T-helper 1 cell (primary cell): ENCODE data around the gene ADORA1.

ENCODE experiments used
- DNase-seq, 5 donors: peaks; one replicate each; pipeline ENCODE4 v3.0.0-alpha.2; 2012 to 2020

Gene ADORA1

GRCh38 chr1:203124011-203124410 is 3.5 kb upstream of the ADORA1 start:
- no peak for DNase-seq

DNA sequence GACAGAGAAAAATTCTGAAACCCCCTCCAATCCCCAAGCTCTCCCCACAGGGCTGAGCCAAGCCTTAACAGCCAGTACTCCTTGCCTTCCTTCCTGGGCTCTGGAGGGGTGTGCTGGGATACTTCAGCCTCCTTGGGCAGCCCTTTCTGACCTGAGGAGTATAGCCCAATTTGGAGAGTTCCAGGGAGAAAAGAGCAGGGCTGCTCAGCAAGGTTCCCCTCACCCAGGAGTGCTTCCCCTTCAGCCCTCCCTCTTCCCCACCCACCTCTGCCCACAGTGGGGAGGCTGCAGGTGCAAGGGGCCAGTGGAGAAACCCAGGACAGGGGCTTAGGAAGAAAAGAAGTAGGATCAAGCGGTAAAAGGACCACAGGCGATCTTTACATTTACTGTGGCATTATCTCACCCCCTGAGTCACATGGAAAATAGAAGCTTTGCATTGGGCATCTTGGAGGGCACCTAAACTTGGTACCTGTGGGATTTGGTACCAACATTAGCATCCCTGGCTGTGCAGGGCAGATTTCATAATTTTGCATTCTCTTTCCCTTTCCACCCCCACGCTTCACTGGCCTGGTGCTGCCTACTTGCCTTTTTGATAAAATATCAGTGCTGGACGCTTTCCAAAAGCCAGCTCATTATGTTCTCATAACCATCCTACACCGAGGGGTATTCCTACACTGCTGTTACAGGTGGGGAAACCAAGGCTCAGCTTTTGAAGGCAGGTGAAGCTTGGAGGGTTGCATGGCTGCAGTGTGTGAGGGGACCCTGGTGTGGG is 2.8 kb upstream of the ADORA1 start:
- no peak for DNase-seq

GRCh38 chr1:203126151-203126865 is 1.2 kb upstream of the ADORA1 start:
- no peak for DNase-seq

DNA sequence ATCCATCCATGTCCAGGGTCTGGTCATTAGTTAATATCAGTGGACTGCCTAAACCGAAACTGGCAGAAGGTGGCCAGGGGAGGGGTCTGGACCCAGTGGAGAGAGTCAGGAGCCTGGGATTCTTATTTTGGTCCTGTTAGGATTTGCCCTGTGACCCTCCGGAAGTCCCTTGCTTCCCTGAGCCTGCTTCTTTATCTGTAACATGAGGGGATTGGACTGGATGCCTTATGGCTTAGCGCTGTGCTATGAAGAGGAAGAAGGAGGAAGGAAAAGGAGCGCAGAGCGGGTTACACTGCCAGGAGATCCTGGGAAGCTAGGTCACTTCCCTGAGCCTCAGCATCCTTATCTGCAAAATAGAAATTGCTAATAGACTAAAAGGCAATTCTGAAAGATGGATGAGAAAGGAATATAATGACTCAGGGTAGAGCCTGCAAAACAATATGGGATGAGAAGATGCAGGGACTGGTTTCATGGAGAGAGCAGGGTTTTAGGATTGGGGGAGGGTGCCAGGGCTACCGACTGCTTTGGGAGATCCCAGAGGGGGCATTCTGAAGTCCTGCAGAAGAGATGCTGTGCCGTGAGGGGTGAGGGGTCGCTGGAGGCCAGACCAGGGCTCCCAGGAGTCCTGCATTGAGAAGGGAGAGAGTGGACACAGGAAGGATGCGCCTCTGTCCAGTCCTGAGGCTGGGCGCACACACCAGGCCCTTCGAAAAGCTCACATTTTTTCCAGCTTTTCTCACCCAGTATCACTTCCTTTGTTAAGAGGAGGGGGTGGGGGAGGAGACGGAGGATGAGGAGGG is 460 bp upstream of the ADORA1 start:
- DNase-seq, result no peak

DNA sequence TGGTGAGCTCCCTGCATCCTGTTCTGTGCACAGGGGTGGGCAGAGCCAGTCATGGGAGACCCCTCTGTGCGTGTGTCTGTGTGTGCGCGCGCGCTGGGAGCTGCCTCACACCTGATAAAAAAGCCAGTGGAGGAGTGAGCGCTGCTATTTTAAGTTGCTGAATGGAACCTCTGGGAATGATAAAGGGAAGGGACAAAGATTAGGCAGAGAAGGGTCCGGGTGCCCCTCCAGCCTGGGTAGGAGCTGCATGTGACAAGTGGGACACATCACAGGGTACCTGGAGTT is 847 bp downstream of the ADORA1 start:
- no peak for DNase-seq

DNA sequence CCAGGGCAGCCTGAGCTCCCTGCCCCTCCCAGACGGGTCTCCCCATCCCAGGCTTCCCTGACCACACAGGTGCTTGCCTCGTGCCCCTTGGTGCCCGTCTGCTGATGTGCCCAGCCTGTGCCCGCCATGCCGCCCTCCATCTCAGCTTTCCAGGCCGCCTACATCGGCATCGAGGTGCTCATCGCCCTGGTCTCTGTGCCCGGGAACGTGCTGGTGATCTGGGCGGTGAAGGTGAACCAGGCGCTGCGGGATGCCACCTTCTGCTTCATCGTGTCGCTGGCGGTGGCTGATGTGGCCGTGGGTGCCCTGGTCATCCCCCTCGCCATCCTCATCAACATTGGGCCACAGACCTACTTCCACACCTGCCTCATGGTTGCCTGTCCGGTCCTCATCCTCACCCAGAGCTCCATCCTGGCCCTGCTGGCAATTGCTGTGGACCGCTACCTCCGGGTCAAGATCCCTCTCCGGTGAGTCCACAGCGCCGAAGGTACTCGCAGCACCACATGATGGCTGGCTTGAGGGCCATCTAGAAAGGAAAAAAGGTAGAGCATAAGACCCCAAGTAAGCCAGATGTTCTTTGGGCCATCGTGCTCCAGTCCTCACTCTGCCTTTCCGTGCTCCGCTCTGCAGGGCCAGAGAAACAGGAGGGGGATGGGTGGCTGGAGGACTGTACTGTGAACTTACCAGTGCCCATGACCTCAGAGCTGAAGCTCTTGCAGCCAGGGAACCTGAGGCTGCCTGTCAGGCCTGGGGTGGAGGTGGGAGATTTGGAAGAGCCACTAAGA is 1.4 kb downstream of the ADORA1 start:
- DNase-seq, result no peak

GRCh38 chr1:203129501-203130231 is 2.1 kb downstream of the ADORA1 start:
- DNase-seq, result no peak

- DNase-seq, result no peak
Measured at GRCh38 chr1:203130358-203130985, 2.9 kb downstream of the ADORA1 start.

GRCh38 chr1:203131548-203132200 is 4.1 kb downstream of the ADORA1 start:
- no peak for DNase-seq

DNA sequence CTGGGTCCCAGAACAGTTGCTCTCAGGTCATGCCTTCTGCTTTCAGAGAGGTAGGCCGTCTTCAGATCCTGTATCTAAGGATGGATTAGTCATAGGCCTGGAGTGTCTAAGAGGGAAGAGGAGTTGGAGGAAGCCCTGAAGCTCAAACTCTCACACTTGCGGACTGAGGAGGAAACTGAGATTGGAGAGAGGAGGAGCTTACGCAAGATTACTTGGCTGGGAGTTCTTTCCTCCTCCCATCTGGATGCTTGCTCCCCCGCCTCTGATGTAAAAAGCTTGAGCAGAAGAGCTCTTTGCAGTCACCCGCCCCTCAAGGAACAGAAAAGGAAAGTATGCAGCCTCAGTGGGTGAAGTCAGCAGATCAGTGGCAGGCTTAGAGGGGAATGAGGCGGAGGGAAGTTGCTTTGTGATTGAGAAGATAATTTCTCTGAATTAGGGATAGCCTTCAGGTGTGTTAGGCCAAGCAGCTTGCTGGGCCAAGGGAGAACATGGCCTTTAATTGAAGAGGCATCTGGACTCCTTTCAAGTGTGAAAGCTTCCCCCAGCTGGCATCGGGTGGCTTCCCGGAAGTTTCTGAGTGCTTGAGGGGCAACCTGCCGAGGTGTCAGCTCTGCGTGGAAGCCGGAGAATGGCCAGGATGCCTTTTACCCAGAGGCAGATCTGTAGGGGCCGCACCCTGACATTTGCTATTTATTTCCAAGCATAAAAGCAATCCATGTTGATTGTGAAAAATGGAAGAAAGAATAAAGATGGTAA is 6.6 kb downstream of the ADORA1 start:
- DNase-seq, result no peak

DNA sequence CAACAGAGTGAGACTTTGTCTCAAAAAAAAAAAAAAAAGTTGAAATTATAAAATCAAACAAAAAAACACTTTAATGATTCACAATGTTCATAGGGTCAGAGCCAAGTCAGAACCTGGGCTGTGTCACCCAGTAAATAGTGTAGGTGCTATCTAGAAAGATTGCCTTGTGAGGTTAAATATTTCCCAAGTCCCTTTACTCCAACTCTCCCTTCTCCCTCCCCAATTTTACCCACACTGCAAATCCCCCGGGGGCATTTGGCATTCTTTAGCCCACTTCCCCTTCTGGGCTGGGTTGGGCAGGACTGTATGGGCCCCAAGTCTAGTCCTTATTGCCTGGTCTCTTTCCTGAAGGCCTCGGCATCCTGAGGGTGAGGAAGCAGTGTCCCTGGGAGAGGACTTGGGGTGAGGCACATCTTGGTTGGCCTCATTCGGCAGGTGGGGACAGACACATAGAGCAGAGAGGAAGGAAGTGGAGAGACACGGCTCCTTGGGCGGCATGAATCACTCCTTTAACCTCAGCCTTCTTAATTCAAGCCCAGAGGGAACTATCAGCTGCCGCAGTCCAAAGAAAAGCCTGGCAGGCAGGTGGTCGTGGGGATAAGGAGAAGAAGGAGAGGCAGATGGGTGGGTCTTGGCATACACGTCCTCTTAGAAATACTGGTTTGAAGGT is 8.2 kb downstream of the ADORA1 start:
- DNase-seq, result no peak

DNA sequence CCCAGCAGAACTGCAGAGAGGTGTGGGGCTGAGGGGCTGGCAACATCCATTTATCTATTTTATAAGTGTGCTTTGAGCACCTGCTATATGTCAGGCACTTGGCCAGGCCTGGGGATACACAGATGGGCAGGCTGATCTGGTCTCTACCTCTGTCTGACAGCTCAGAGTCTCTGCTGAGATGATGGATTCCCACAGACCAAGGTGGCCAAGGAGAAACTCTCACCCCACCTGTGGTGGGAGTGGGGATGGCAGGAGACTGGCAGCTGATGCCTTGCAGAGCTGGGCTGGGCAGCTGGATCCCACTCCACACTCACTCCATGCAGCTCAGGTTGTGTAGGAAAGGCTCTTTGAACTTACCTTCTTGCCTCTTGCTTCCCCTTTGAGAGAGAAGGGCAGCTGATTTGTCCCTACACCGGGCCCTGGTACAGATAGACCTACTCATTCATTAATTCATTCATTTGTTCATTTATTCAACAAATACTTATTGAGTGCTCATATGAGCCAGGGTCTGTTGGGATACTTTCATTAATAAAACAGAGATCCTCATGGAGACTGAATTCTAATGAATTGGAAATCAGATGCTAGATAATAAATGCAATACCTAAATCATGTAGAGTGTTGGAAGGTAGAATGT is 9.0 kb downstream of the ADORA1 start:
- DNase-seq, result no peak

- no peak for DNase-seq
Measured at GRCh38 chr1:203137324-203137723, 9.8 kb downstream of the ADORA1 start.

GRCh38 chr1:203138066-203138465 is 10.5 kb downstream of the ADORA1 start:
- no peak for DNase-seq

- DNase-seq, result no peak
Measured at GRCh38 chr1:203139976-203140475, 12.5 kb downstream of the ADORA1 start.

GRCh38 chr1:203140743-203141520 is 13.4 kb downstream of the ADORA1 start:
- no peak for DNase-seq

GRCh38 chr1:203142124-203142523 is 14.6 kb downstream of the ADORA1 start:
- no peak for DNase-seq

- no peak for DNase-seq
Measured at GRCh38 chr1:203142684-203143408, 15.3 kb downstream of the ADORA1 start.
